ENCODE data around the gene ORAI3.

The ORAI3 gene

GRCh38 chr16:30941600-30942425, 7.1 kb upstream of the ORAI3 start:
- TF ChIP-seq CEBPB (IDR thresholded peaks at IDR 0.05), result no peak
- TF ChIP-seq TEAD4 (IDR thresholded peaks at IDR 0.05), result no peak
- TF ChIP-seq NFIC (IDR thresholded peaks at IDR 0.05), result no peak
- no peak for TF ChIP-seq EP300 (IDR thresholded peaks at IDR 0.05; ENCODE audit: borderline replicate concordance)
- TF ChIP-seq, protein P1, sequence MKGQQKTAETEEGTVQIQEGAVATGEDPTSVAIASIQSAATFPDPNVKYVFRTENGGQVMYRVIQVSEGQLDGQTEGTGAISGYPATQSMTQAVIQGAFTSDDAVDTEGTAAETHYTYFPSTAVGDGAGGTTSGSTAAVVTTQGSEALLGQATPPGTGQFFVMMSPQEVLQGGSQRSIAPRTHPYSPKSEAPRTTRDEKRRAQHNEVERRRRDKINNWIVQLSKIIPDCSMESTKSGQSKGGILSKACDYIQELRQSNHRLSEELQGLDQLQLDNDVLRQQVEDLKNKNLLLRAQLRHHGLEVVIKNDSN (IDR thresholded peaks at IDR 0.05), result 0 out of 2 replicates have a peak, but pooled peaks have one; percentile 27
- TF ChIP-seq EGR1 (IDR thresholded peaks at IDR 0.05), result no peak
- TF ChIP-seq TCF12 (IDR thresholded peaks at IDR 0.05; ENCODE audit: low read depth), result no peak
- TF ChIP-seq RAD21 (IDR thresholded peaks at IDR 0.05; ENCODE audit: low read depth), result peak; percentile 74
- TF ChIP-seq, protein P2, sequence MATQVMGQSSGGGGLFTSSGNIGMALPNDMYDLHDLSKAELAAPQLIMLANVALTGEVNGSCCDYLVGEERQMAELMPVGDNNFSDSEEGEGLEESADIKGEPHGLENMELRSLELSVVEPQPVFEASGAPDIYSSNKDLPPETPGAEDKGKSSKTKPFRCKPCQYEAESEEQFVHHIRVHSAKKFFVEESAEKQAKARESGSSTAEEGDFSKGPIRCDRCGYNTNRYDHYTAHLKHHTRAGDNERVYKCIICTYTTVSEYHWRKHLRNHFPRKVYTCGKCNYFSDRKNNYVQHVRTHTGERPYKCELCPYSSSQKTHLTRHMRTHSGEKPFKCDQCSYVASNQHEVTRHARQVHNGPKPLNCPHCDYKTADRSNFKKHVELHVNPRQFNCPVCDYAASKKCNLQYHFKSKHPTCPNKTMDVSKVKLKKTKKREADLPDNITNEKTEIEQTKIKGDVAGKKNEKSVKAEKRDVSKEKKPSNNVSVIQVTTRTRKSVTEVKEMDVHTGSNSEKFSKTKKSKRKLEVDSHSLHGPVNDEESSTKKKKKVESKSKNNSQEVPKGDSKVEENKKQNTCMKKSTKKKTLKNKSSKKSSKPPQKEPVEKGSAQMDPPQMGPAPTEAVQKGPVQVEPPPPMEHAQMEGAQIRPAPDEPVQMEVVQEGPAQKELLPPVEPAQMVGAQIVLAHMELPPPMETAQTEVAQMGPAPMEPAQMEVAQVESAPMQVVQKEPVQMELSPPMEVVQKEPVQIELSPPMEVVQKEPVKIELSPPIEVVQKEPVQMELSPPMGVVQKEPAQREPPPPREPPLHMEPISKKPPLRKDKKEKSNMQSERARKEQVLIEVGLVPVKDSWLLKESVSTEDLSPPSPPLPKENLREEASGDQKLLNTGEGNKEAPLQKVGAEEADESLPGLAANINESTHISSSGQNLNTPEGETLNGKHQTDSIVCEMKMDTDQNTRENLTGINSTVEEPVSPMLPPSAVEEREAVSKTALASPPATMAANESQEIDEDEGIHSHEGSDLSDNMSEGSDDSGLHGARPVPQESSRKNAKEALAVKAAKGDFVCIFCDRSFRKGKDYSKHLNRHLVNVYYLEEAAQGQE (IDR thresholded peaks at IDR 0.05; ENCODE audit: low read depth), result no peak
- no peak for TF ChIP-seq TAF1 (IDR thresholded peaks at IDR 0.05; ENCODE audit: low read depth)
- no peak for TF ChIP-seq ZBTB7A (IDR thresholded peaks at IDR 0.05; ENCODE audit: low read depth)
- TF ChIP-seq FOXM1 (IDR thresholded peaks at IDR 0.05; ENCODE audit: borderline replicate concordance, low read depth), result no peak
- no peak for TF ChIP-seq CREB1 (IDR thresholded peaks at IDR 0.05; ENCODE audit: low read depth)
- TF ChIP-seq, protein P3, sequence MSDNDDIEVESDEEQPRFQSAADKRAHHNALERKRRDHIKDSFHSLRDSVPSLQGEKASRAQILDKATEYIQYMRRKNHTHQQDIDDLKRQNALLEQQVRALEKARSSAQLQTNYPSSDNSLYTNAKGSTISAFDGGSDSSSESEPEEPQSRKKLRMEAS (IDR thresholded peaks at IDR 0.05), result peak; percentile 63; the same call in 1 of the 2 replicates
- TF ChIP-seq YY1 (IDR thresholded peaks at IDR 0.05; ENCODE audit: low read depth), result no peak

DNA sequence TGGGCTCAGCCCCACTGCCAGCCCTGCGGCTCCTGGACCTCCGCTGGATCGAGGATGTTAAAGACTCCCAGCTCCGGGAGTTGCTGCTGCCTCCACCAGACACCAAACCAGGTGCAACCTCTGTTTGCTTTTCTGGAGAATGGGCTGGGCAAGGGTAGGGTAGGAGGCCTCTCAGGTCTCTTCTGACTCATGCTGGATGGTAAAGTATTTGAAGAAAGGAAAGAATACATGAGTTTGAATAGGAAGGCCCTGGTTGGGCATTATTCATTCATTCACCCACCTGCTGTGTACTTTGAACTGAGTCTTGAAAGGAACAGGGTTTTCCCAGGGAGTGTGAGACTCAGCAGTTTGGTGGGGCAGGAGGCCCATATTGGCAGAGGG, 6.5 kb upstream of the ORAI3 start:
- TF ChIP-seq, protein P3 (IDR thresholded peaks at IDR 0.05), result no peak
- TF ChIP-seq EP300 (IDR thresholded peaks at IDR 0.05; ENCODE audit: borderline replicate concordance) (no peak), YY1 (IDR thresholded peaks at IDR 0.05; ENCODE audit: low read depth) (no peak), CREB1 (IDR thresholded peaks at IDR 0.05; ENCODE audit: low read depth) (no peak), EGR1 (IDR thresholded peaks at IDR 0.05) (no peak), ZBTB7A (IDR thresholded peaks at IDR 0.05; ENCODE audit: low read depth) (no peak), RAD21 (IDR thresholded peaks at IDR 0.05; ENCODE audit: low read depth) (no peak), TCF12 (IDR thresholded peaks at IDR 0.05; ENCODE audit: low read depth) (no peak), TEAD4 (IDR thresholded peaks at IDR 0.05) (no peak), CEBPB (IDR thresholded peaks at IDR 0.05) (no peak), NFIC (IDR thresholded peaks at IDR 0.05) (no peak)
- TF ChIP-seq, protein P2 (IDR thresholded peaks at IDR 0.05; ENCODE audit: low read depth), result no peak
- TF ChIP-seq, protein P1 (IDR thresholded peaks at IDR 0.05), result no peak

GRCh38 chr16:30944352-30944751, 4.5 kb upstream of the ORAI3 start:
- TF ChIP-seq TEAD4 (IDR thresholded peaks at IDR 0.05) (no peak), EP300 (IDR thresholded peaks at IDR 0.05; ENCODE audit: borderline replicate concordance) (no peak), CEBPB (IDR thresholded peaks at IDR 0.05) (no peak), YY1 (IDR thresholded peaks at IDR 0.05; ENCODE audit: low read depth) (no peak), ZBTB7A (IDR thresholded peaks at IDR 0.05; ENCODE audit: low read depth) (no peak), TCF12 (IDR thresholded peaks at IDR 0.05; ENCODE audit: low read depth) (no peak), TAF1 (IDR thresholded peaks at IDR 0.05; ENCODE audit: low read depth) (no peak), NFIC (IDR thresholded peaks at IDR 0.05) (no peak), RAD21 (IDR thresholded peaks at IDR 0.05; ENCODE audit: low read depth) (no peak), CREB1 (IDR thresholded peaks at IDR 0.05; ENCODE audit: low read depth) (no peak), EGR1 (IDR thresholded peaks at IDR 0.05) (no peak), FOXM1 (IDR thresholded peaks at IDR 0.05; ENCODE audit: borderline replicate concordance, low read depth) (no peak)
- TF ChIP-seq, protein P3 (IDR thresholded peaks at IDR 0.05), result no peak
- TF ChIP-seq, protein P1 (IDR thresholded peaks at IDR 0.05), result no peak
- TF ChIP-seq, protein P2 (IDR thresholded peaks at IDR 0.05; ENCODE audit: low read depth), result no peak

Measured in Ishikawa (cell line).